HepG2 (cell line): ENCODE data around the gene MDH1B. TPM values are rescaled to one million over a fixed set of nuclear protein-coding genes. Genes with fewer than 3 reads are reported as not detected.
A peak's percentile ranks its signal among the peaks of the same experiment; 100 is the strongest.

Source experiments
- ADNP ChIP-seq: sonication (generic); formaldehyde crosslinking; IDR thresholded peaks from 2 replicates; pipeline ENCODE4 v1.4.0; 2020; ENCODE audit warnings: missing genetic modification reagents
- BORCS8-MEF2B ChIP-seq: sonication (generic); formaldehyde crosslinking; IDR thresholded peaks from 2 replicates; pipeline ENCODE4 v1.8.0; 2022; ENCODE audit warnings: mild to moderate bottlenecking, missing genetic modification reagents
- CBX2 ChIP-seq, 2 experiments: fragments of 200-600 bp in 1 of 2; sonication (generic); formaldehyde crosslinking in 1 of 2; IDR thresholded peaks; 2 replicates each; pipeline versions ENCODE4 v1.7.0 to v1.8.1; 2018 to 2022; ENCODE audit warnings: low read depth in 2 of 2, low read length in 1 of 2, mild to moderate bottlenecking in 1 of 2, missing genetic modification reagents in 1 of 2
- FOXJ3 ChIP-seq: sonication (generic); formaldehyde crosslinking; IDR thresholded peaks from 2 replicates; pipeline ENCODE4 v1.4.0; 2020; ENCODE audit warnings: missing genetic modification reagents, mild to moderate bottlenecking, borderline replicate concordance
- KDM2A ChIP-seq: sonication (generic); formaldehyde crosslinking; IDR thresholded peaks from 2 replicates; pipeline ENCODE4 v1.4.0; 2020; ENCODE audit warnings: low read depth, missing genetic modification reagents, borderline replicate concordance
- MED8 ChIP-seq: sonication (generic); formaldehyde crosslinking; IDR thresholded peaks from 2 replicates; pipeline ENCODE4 v1.8.1; 2023; ENCODE audit warnings: mild to moderate bottlenecking, missing genetic modification reagents; ENCODE audit not compliant: insufficient replicate concordance
- SIN3B ChIP-seq: fragments of 150-350 bp; IDR thresholded peaks from 2 replicates; pipeline ENCODE4 v1.6.1; 2014; ENCODE audit warnings: low read length
- TBX2 ChIP-seq: sonication (generic); formaldehyde crosslinking; IDR thresholded peaks from 2 replicates; pipeline ENCODE4 v1.5.0; 2020; ENCODE audit warnings: missing genetic modification reagents, mild to moderate bottlenecking, borderline replicate concordance
- ZFP36L1 ChIP-seq: sonication (generic); formaldehyde crosslinking; IDR thresholded peaks from 2 replicates; pipeline ENCODE4 v1.8.0; 2022; ENCODE audit warnings: mild to moderate bottlenecking, missing genetic modification reagents, moderate library complexity
- ZFP41 ChIP-seq: sonication (generic); formaldehyde crosslinking; IDR thresholded peaks from 2 replicates; pipeline ENCODE4 v1.4.0; 2020; ENCODE audit warnings: mild to moderate bottlenecking, missing genetic modification reagents, borderline replicate concordance
- ZNF138 ChIP-seq: sonication (generic); formaldehyde crosslinking; IDR thresholded peaks from 2 replicates; pipeline ENCODE4 v1.5.0; 2020; ENCODE audit warnings: mild to moderate bottlenecking, low read depth, missing genetic modification reagents
- ZNF260 ChIP-seq: sonication (generic); formaldehyde crosslinking; IDR thresholded peaks from 2 replicates; pipeline ENCODE4 v1.4.0; 2020; ENCODE audit warnings: missing genetic modification reagents, low read depth, mild to moderate bottlenecking, borderline replicate concordance
- ZNF569 ChIP-seq: sonication (generic); formaldehyde crosslinking; IDR thresholded peaks from 2 replicates; pipeline ENCODE4 v1.5.0; 2020; ENCODE audit warnings: mild to moderate bottlenecking, missing genetic modification reagents, moderate library complexity, borderline replicate concordance
- ZNF609 ChIP-seq: sonication (generic); formaldehyde crosslinking; IDR thresholded peaks from 2 replicates; pipeline ENCODE4 v1.4.0; 2020; ENCODE audit warnings: mild to moderate bottlenecking, missing genetic modification reagents, borderline replicate concordance
- ZNF724P ChIP-seq: sonication (generic); formaldehyde crosslinking; IDR thresholded peaks from 2 replicates; pipeline ENCODE4 v1.8.0; 2022; ENCODE audit warnings: missing genetic modification reagents, borderline replicate concordance
- ZNF75D ChIP-seq: sonication (generic); formaldehyde crosslinking; IDR thresholded peaks from 2 replicates; pipeline ENCODE4 v1.8.1; 2023; ENCODE audit warnings: missing genetic modification reagents, mild to moderate bottlenecking, borderline replicate concordance
- ZNF776 ChIP-seq: sonication (generic); formaldehyde crosslinking; IDR thresholded peaks from 2 replicates; pipeline ENCODE4 v1.4.0; 2020; ENCODE audit warnings: mild to moderate bottlenecking, missing genetic modification reagents
- polyA plus RNA-seq, 8 experiments: library from polyadenylated mRNA; depleted of rRNA in 3 of 8; stranded (reverse) in 7 of 8; unstranded in 1 of 8; fragments of >200 nt; fragmentation: Illumina TruSeq in 4 of 8; extraction: Trizol in 4 of 8; gene quantifications; 2 replicates each; pipeline versions ENCODE4 v1.2.1 to v1.2.3, GENCODE V29; 2011 to 2016; ENCODE audit warnings: low read depth in 4 of 8, missing spikeins in 1 of 8, mixed read lengths in 1 of 8; ENCODE audit not compliant: insufficient read depth in 1 of 8
- total RNA-seq, 5 experiments: library from RNA; depleted of rRNA; stranded (reverse); fragments of >200 nt; fragmentation: Illumina TruSeq; extraction: Trizol; gene quantifications; 2 replicates each; pipeline ENCODE4 v1.2.3, GENCODE V29; 2016; ENCODE audit warnings: low read depth in 1 of 5
- TF ChIP-seq, protein P1 (sequence below): sonication (generic); formaldehyde crosslinking; IDR thresholded peaks from 2 replicates; pipeline ENCODE4 v1.5.1; 2020; ENCODE audit warnings: missing genetic modification reagents, mild to moderate bottlenecking, borderline replicate concordance
- TF ChIP-seq, protein P2 (sequence below): sonication (generic); formaldehyde crosslinking; IDR thresholded peaks from 2 replicates; pipeline ENCODE4 v1.5.1; 2020; ENCODE audit warnings: mild to moderate bottlenecking, moderate library complexity, missing genetic modification reagents

The MDH1B gene
- total and polyA plus RNA-seq, 2 of the 13 experiments (the other 11 are each of a cell fraction or from before 2014, with no cell fraction given), result 0.17 to 0.86 TPM

GRCh38 chr2:206765242-206766056 lies at the start of gene MDH1B, which contains the start of gene FASTKD2 (continued):
- TF ChIP-seq ZNF609 (CRISPR knock-in tag) (no peak), CBX2 (IDR thresholded peaks at IDR 0.05; ENCODE audit: low read depth, low read length) (no peak), CBX2 (CRISPR knock-in tag; IDR thresholded peaks at IDR 0.05; ENCODE audit: low read depth) (no peak), ADNP (CRISPR knock-in tag) (no peak), ZNF75D (no peak), MED8 (peak; percentile 80), BORCS8-MEF2B (CRISPR knock-in tag) (peak; percentile 87), ZFP36L1 (CRISPR knock-in tag) (peak; percentile 70; the same call in 1 of the 2 replicates), FOXJ3 (CRISPR knock-in tag) (peak; percentile 74; the same call in 1 of the 2 replicates), ZFP41 (no peak; the same call in 1 of the 2 replicates), ZNF776 (0 out of 2 replicates have a peak, but pooled peaks have one; percentile 27), ZNF724P (0 out of 2 replicates have a peak, but pooled peaks have one; percentile 11), ZNF569 (peak; percentile 96; the same call in 1 of the 2 replicates), KDM2A (CRISPR knock-in tag) (peak; percentile 89), ZNF260 (CRISPR knock-in tag) (no peak), TBX2 (CRISPR knock-in tag) (peak; percentile 72), SIN3B (peak; percentile 91; the same call in 1 of the 2 replicates), ZNF138 (peak; percentile 67; the same call in 1 of the 2 replicates)
- TF ChIP-seq, protein P1, sequence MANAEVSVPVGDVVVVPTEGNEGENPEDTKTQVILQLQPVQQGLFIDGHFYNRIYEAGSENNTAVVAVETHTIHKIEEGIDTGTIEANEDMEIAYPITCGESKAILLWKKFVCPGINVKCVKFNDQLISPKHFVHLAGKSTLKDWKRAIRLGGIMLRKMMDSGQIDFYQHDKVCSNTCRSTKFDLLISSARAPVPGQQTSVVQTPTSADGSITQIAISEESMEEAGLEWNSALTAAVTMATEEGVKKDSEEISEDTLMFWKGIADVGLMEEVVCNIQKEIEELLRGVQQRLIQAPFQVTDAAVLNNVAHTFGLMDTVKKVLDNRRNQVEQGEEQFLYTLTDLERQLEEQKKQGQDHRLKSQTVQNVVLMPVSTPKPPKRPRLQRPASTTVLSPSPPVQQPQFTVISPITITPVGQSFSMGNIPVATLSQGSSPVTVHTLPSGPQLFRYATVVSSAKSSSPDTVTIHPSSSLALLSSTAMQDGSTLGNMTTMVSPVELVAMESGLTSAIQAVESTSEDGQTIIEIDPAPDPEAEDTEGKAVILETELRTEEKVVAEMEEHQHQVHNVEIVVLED (CRISPR knock-in tag), result peak; percentile 89
- TF ChIP-seq, protein P2, sequence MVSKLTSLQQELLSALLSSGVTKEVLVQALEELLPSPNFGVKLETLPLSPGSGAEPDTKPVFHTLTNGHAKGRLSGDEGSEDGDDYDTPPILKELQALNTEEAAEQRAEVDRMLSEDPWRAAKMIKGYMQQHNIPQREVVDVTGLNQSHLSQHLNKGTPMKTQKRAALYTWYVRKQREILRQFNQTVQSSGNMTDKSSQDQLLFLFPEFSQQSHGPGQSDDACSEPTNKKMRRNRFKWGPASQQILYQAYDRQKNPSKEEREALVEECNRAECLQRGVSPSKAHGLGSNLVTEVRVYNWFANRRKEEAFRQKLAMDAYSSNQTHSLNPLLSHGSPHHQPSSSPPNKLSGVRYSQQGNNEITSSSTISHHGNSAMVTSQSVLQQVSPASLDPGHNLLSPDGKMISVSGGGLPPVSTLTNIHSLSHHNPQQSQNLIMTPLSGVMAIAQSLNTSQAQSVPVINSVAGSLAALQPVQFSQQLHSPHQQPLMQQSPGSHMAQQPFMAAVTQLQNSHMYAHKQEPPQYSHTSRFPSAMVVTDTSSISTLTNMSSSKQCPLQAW, result peak; percentile 62; the same call in 1 of the 2 replicates
